ENCODE measurements around the gene IL17C.

Gene IL17C

GRCh38 chr16:88686439-88687253 lies 48.3 kb downstream of the IL17C start, which contains the start of gene SNAI3:
Gene SNAI3, minus strand, starts transcription at chr16:88686507. Its CDS starts 101 bp downstream, at chr16:88686406.
- peak; percentile 77 to 83 (median 80) for DNase-seq

GRCh38 chr16:88687254-88687576 lies 48.8 kb downstream of the IL17C start:
- DNase-seq, result no peak

GRCh38 chr16:88687676-88688012 lies 49.3 kb downstream of the IL17C start:
- no peak for DNase-seq

GRCh38 chr16:88688013-88688778 lies 49.8 kb downstream of the IL17C start:
- DNase-seq, result no peak
